Trophoblast cell (in vitro differentiated cells and primary cell): ENCODE measurements around the gene MAMLD1.
"Not testable (repeated sequence)": the region's sequence is repeated elsewhere in the genome, so short reads cannot be mapped to it uniquely, and the experiment has no call there.

ENCODE experiments used
- DNase-seq, 2 donors: peaks; one replicate each; pipeline ENCODE4 v3.0.0-alpha.2; 2016
- H2AFZ ChIP-seq: 2 replicates; pipeline ENCODE4 v1.6.1; 2013; ENCODE audit warnings: low read length, moderate library complexity, mild to moderate bottlenecking; ENCODE audit not compliant: insufficient read depth, poor library complexity
- H2AK5ac ChIP-seq: 2 replicates; pipeline ENCODE4 v1.6.1; 2013; ENCODE audit warnings: mild to moderate bottlenecking, low read length
- H2BK120ac ChIP-seq: 2 replicates; pipeline ENCODE4 v1.6.1; 2013; ENCODE audit warnings: low read length, mild to moderate bottlenecking, moderate library complexity; ENCODE audit not compliant: insufficient read depth, poor library complexity
- H2BK12ac ChIP-seq: 2 replicates; pipeline ENCODE4 v1.6.1; 2013; ENCODE audit warnings: mild to moderate bottlenecking, low read length, moderate library complexity
- H2BK5ac ChIP-seq: 2 replicates; pipeline ENCODE4 v1.6.1; 2013; ENCODE audit warnings: low read length, low read depth, moderate library complexity, mild to moderate bottlenecking; ENCODE audit not compliant: poor library complexity
- H3K14ac ChIP-seq: 2 replicates; pipeline ENCODE4 v1.6.1; 2013; ENCODE audit warnings: mild to moderate bottlenecking, low read length
- H3K18ac ChIP-seq: 2 replicates; pipeline ENCODE4 v1.6.1; 2013; ENCODE audit warnings: mild to moderate bottlenecking, low read length
- H3K23ac ChIP-seq: 2 replicates; pipeline ENCODE4 v1.6.1; 2013; ENCODE audit warnings: low read length
- H3K27ac ChIP-seq: 2 replicates; pipeline ENCODE4 v1.5.1; 2013; ENCODE audit warnings: low read depth, mild to moderate bottlenecking, inconsistent platforms, low read length, moderate library complexity
- H3K27me3 ChIP-seq: 2 replicates; pipeline ENCODE4 v1.6.1; 2013; ENCODE audit warnings: inconsistent platforms, mild to moderate bottlenecking, low read length, moderate library complexity; ENCODE audit not compliant: insufficient read depth
- H3K36me3 ChIP-seq, 2 experiments: 1 replicate in 1 of 2; 2 replicates in 1 of 2; pipeline ENCODE4 v1.6.1; 2013; ENCODE audit warnings: low read length in 2 of 2, mild to moderate bottlenecking in 2 of 2, moderate library complexity in 1 of 2; ENCODE audit not compliant: insufficient read depth in 2 of 2, control insufficient read depth in 1 of 2
- H3K4ac ChIP-seq: 2 replicates; pipeline ENCODE4 v1.6.1; 2013; ENCODE audit warnings: low read depth, mild to moderate bottlenecking, low read length, moderate library complexity
- H3K4me1 ChIP-seq, 2 experiments: 1 replicate in 1 of 2; 2 replicates in 1 of 2; pipeline ENCODE4 v1.6.1; 2013; ENCODE audit warnings: low read length in 2 of 2, mild to moderate bottlenecking in 2 of 2, moderate library complexity in 1 of 2; ENCODE audit not compliant: insufficient read depth in 2 of 2, control insufficient read depth in 1 of 2
- H3K4me2 ChIP-seq: 2 replicates; pipeline ENCODE4 v1.6.1; 2013; ENCODE audit warnings: inconsistent platforms, mild to moderate bottlenecking, low read length, moderate library complexity
- H3K4me3 ChIP-seq: 2 replicates; pipeline ENCODE4 v1.5.1; 2013; ENCODE audit warnings: mild to moderate bottlenecking, low read depth, low read length, inconsistent platforms
- H3K79me1 ChIP-seq: one replicate; pipeline ENCODE4 v1.6.1; 2013; ENCODE audit warnings: low read length
- H3K79me2 ChIP-seq: 2 replicates; pipeline ENCODE4 v1.6.1; 2013; ENCODE audit warnings: low read length, mild to moderate bottlenecking; ENCODE audit not compliant: control insufficient read depth, insufficient read depth, poor library complexity
- H3K9ac ChIP-seq: 2 replicates; pipeline ENCODE4 v1.6.1; 2013; ENCODE audit warnings: mild to moderate bottlenecking, low read length
- H3K9me3 ChIP-seq: 2 replicates; pipeline ENCODE4 v1.6.1; 2013; ENCODE audit warnings: low read depth, mild to moderate bottlenecking, control low read depth, inconsistent platforms, low read length; ENCODE audit not compliant: insufficient read depth
- H4K12ac ChIP-seq: 2 replicates; pipeline ENCODE4 v1.6.1; 2013; ENCODE audit warnings: low read depth, mild to moderate bottlenecking, low read length, moderate library complexity
- H4K8ac ChIP-seq: 2 replicates; pipeline ENCODE4 v1.6.1; 2013; ENCODE audit warnings: low read depth, mild to moderate bottlenecking, low read length, moderate library complexity
- H4K91ac ChIP-seq: one replicate; pipeline ENCODE4 v1.6.1; 2013; ENCODE audit warnings: low read depth, mild to moderate bottlenecking, low read length, moderate library complexity
- WGBS: extraction: QIAGEN DNeasy Blood & Tissue Kit; methylation state at CpG from one replicate; pipeline ENCODE4 v1.1.7; 2013; ENCODE audit warnings: missing lambda C conversion rate; ENCODE audit not compliant: insufficient read length, insufficient coverage; ENCODE audit errors: extremely low coverage; 5-methylcytosine and 5-hydroxymethylcytosine counted together

MAMLD1 gene

GRCh38 chrX:150339736-150340135, 23.4 kb upstream of the MAMLD1 start:
- Histone ChIP-seq H3K4me3 (no peak overlapping the region), H3K14ac (no peak overlapping the region), H3K36me3 (no peaks in the 10 kb centered on the region), H4K91ac (no peak overlapping the region), H3K4me2 (no peak overlapping the region), H3K79me1 (no peaks in the 10 kb centered on the region), H3K9ac (no peak overlapping the region), H3K79me2 (no peaks in the 10 kb centered on the region), H2BK120ac (no peak overlapping the region), H2AK5ac (no peak overlapping the region), H4K12ac (no peak overlapping the region), H4K8ac (no peak overlapping the region), H3K27ac (no peak overlapping the region), H3K4me1 (no peaks in the 10 kb centered on the region), H2BK12ac (no peak overlapping the region), H3K4ac (no peak overlapping the region), H3K18ac (no peak overlapping the region), H3K9me3 (no peaks in the 10 kb centered on the region), H2AFZ (no peak overlapping the region), H3K23ac (no peak overlapping the region), H3K27me3 (no peaks in the 10 kb centered on the region), H2BK5ac (no peak overlapping the region)
- no CpG with 5 or more reads among the region's 3 CpGs for WGBS
- DNase-seq: no peak

- not testable (repeated sequence) for H2BK5ac ChIP-seq, H2AK5ac ChIP-seq, H4K91ac ChIP-seq, H3K14ac ChIP-seq, H2BK120ac ChIP-seq, H3K79me1 ChIP-seq, H3K9ac ChIP-seq, H3K27ac ChIP-seq, H3K4me1 ChIP-seq, H3K4me3 ChIP-seq, H2BK12ac ChIP-seq, H3K23ac ChIP-seq, H3K9me3 ChIP-seq, DNase-seq, H3K27me3 ChIP-seq, H2AFZ ChIP-seq, H3K79me2 ChIP-seq, H3K4me2 ChIP-seq, H4K8ac ChIP-seq, H3K18ac ChIP-seq, H3K4ac ChIP-seq, H4K12ac ChIP-seq, H3K36me3 ChIP-seq
- no CpG with 5 or more reads among the region's 3 CpGs for WGBS
These were observed 22.8 kb upstream of the MAMLD1 start for GRCh38 chrX:150340326-150340725.

GRCh38 chrX:150347471-150347870, 15.6 kb upstream of the MAMLD1 start:
- Histone ChIP-seq H3K4me3 (no peak overlapping the region), H2AK5ac (no peak overlapping the region), H2BK120ac (no peak overlapping the region), H2BK12ac (no peak overlapping the region), H3K4ac (no peak overlapping the region), H3K14ac (no peak overlapping the region), H3K4me1 (peaks cover 0 to 6% of the 10 kb centered on the region in 2 experiments), H2AFZ (no peak overlapping the region), H4K8ac (no peak overlapping the region), H4K12ac (no peak overlapping the region), H3K79me2 (no peaks in the 10 kb centered on the region), H3K18ac (no peak overlapping the region), H3K27me3 (no peaks in the 10 kb centered on the region), H3K79me1 (no peaks in the 10 kb centered on the region), H3K36me3 (no peaks in the 10 kb centered on the region), H3K9me3 (no peaks in the 10 kb centered on the region), H3K27ac (no peak overlapping the region), H2BK5ac (no peak overlapping the region), H3K9ac (no peak overlapping the region), H4K91ac (no peak overlapping the region), H3K4me2 (no peak overlapping the region), H3K23ac (no peak overlapping the region)
- no peak for DNase-seq
- WGBS: no CpG with 5 or more reads among the region's 2 CpGs

- Histone ChIP-seq H3K79me1 (no peaks in the 10 kb centered on the region), H3K27ac (no peak overlapping the region), H3K9me3 (no peaks in the 10 kb centered on the region), H2AFZ (no peak overlapping the region), H3K79me2 (no peaks in the 10 kb centered on the region), H3K4me1 (peaks cover 0 to 6% of the 10 kb centered on the region in 2 experiments), H4K91ac (no peak overlapping the region), H4K8ac (no peak overlapping the region), H2AK5ac (no peak overlapping the region), H2BK5ac (no peak overlapping the region), H3K4me2 (no peak overlapping the region), H3K4ac (no peak overlapping the region), H2BK120ac (no peak overlapping the region), H3K36me3 (no peaks in the 10 kb centered on the region), H3K4me3 (no peak overlapping the region), H3K14ac (no peak overlapping the region), H3K23ac (no peak overlapping the region), H3K9ac (no peak overlapping the region), H4K12ac (no peak overlapping the region), H3K18ac (no peak overlapping the region), H2BK12ac (no peak overlapping the region), H3K27me3 (no peaks in the 10 kb centered on the region)
- peak; percentile 79 to 82 for DNase-seq
- no CpG with 5 or more reads among the region's 4 CpGs for WGBS
These were observed 14.8 kb upstream of the MAMLD1 start for GRCh38 chrX:150348365-150348764.
